PC-9 (cell line): ENCODE measurements around the gene MPP2. TPM values are rescaled to one million over a fixed set of nuclear protein-coding genes. Genes with fewer than 3 reads are reported as not detected.

Source experiments
- BruUV-seq: library from RNA; stranded (reverse); fragments of 400-500 nt; replicated peaks from 2 replicates; lab custom pipeline; 2021; lab: Mats Ljungman, UMichigan
- CTCF ChIA-PET: fragments of 300-600 bp; sonication (Branson Sonifier 250); formaldehyde crosslinking; loops from one replicate; lab custom pipeline; 2022; ENCODE audit warnings: antibody characterized with exemption; lab: Charles Lee
- POLR2A ChIA-PET: fragments of 300-600 bp; sonication (Branson Sonifier 250); formaldehyde crosslinking; loops from one replicate; lab custom pipeline; 2022; ENCODE audit warnings: antibody characterized with exemption; ENCODE audit not compliant: unreplicated experiment; lab: Charles Lee
- DNase-seq, 2 experiments: peaks; one replicate each; pipeline versions ENCODE4 v3.0.0 to v3.0.0-alpha.2; 2015 to 2022; ENCODE audit warnings: mixed read lengths in 1 of 2
- H2AFZ ChIP-seq: fragments of 200-600 bp; sonication (generic); 2 replicates; pipeline ENCODE4 v1.8.1; 2017; ENCODE audit warnings: antibody characterized with exemption
- H3F3A ChIP-seq: fragments of 200-600 bp; sonication (generic); 2 replicates; pipeline ENCODE4 v1.8.1; 2017; ENCODE audit warnings: antibody characterized with exemption, mild to moderate bottlenecking, low read depth; ENCODE audit not compliant: insufficient read depth
- H3K27ac ChIP-seq: fragments of 200-600 bp; sonication (generic); 2 replicates; pipeline ENCODE4 v1.6.1; 2016; ENCODE audit warnings: mixed run types
- H3K27me3 ChIP-seq: fragments of 200-600 bp; sonication (generic); 2 replicates; pipeline ENCODE4 v1.6.1; 2016; ENCODE audit warnings: low read depth, mixed run types; ENCODE audit not compliant: insufficient read depth
- H3K36me3 ChIP-seq: fragments of 200-600 bp; sonication (generic); 2 replicates; pipeline ENCODE4 v1.6.1; 2016; ENCODE audit warnings: low read depth, mixed run types
- H3K4me1 ChIP-seq: fragments of 200-600 bp; sonication (generic); replicated peaks from 2 replicates; pipeline ENCODE4 v1.6.1; 2016; ENCODE audit warnings: mixed run types; ENCODE audit not compliant: insufficient read depth
- H3K4me2 ChIP-seq: fragments of 200-600 bp; sonication (generic); 2 replicates; pipeline ENCODE4 v1.6.1; 2017; ENCODE audit warnings: mixed run types
- H3K4me3 ChIP-seq: fragments of 200-600 bp; sonication (generic); 2 replicates; pipeline ENCODE4 v1.6.1; 2016; ENCODE audit warnings: mixed run types
- H3K79me2 ChIP-seq: fragments of 200-600 bp; sonication (generic); 2 replicates; pipeline ENCODE4 v1.6.1; 2017; ENCODE audit warnings: low read depth, mixed run types
- H3K9me2 ChIP-seq: fragments of 200-600 bp; sonication (generic); 2 replicates; pipeline ENCODE4 v1.8.1; 2017; ENCODE audit warnings: mild to moderate bottlenecking; ENCODE audit not compliant: insufficient read depth
- H3K9me3 ChIP-seq: fragments of 200-600 bp; sonication (generic); 2 replicates; pipeline ENCODE4 v1.8.1; 2016; ENCODE audit warnings: low read depth; ENCODE audit not compliant: insufficient read depth
- H4K20me1 ChIP-seq: fragments of 200-600 bp; sonication (generic); 2 replicates; pipeline ENCODE4 v1.8.1; 2017; ENCODE audit not compliant: insufficient read depth
- CTCF ChIP-seq: fragments of 200-600 bp; sonication (generic); conservative IDR thresholded peaks from 2 replicates; pipeline ENCODE4 v1.6.1; 2017; ENCODE audit warnings: mixed run types, antibody characterized with exemption, mild to moderate bottlenecking, moderate library complexity
- EZH2 ChIP-seq: fragments of 200-600 bp; sonication (generic); IDR thresholded peaks from 2 replicates; pipeline ENCODE4 v1.8.0; 2017; ENCODE audit warnings: antibody characterized with exemption, low read depth
- intact Hi-C: fragments of 100-400 bp; cut with micrococcal nuclease; formaldehyde crosslinking; loops from one replicate; pipeline ENCODE4 v1.10.0; 2022; ENCODE audit not compliant: unreplicated experiment
- total RNA-seq: library from RNA; stranded (reverse); gene quantifications from 2 replicates; pipeline ENCODE4 v1.2.3, GENCODE V29; 2021

MPP2 gene
- total RNA-seq, 1 experiment from 2014 or later, result 5.6 TPM

DNA sequence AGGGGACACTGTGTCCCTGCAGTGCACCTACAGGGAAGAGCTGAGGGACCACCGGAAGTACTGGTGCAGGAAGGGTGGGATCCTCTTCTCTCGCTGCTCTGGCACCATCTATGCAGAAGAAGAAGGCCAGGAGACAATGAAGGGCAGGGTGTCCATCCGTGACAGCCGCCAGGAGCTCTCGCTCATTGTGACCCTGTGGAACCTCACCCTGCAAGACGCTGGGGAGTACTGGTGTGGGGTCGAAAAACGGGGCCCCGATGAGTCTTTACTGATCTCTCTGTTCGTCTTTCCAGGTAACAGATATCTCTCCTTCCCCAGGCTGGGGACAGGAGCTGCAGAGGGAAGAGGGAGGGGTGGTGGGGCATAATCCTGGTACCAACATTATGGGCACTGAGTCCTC is 58.7 kb downstream of the MPP2 start:
- Histone ChIP-seq H2AFZ (no peak overlapping the region), H3F3A (peaks cover 5% of the 10 kb centered on the region; the same call in 1 of the 2 replicates), H4K20me1 (no peaks in the 10 kb centered on the region), H3K79me2 (no peaks in the 10 kb centered on the region), H3K9me3 (no peaks in the 10 kb centered on the region), H3K36me3 (no peaks in the 10 kb centered on the region), H3K9me2 (no peaks in the 10 kb centered on the region), H3K4me1 (no peaks in the 10 kb centered on the region), H3K27me3 (peaks cover 23% of the 10 kb centered on the region; the same call in 1 of the 2 replicates), H3K4me3 (no peak overlapping the region), H3K27ac (no peak overlapping the region), H3K4me2 (no peak overlapping the region)
- CTCF ChIA-PET, result interaction anchor here (0.6 kb wide), 1 partner anchor 144 kb away, joined by 3 read pairs; no protein-coding TSS in a partner anchor
- intact Hi-C loops, result loop anchor here (5.0 kb wide), 1 partner anchor 156 kb away; no protein-coding TSS in a partner anchor
- TF ChIP-seq CTCF (no peak), EZH2 (no peak)
- POLR2A ChIA-PET, result no interaction called here
- DNase-seq, result no peak
- no TSS peak for BruUV-seq

DNA sequence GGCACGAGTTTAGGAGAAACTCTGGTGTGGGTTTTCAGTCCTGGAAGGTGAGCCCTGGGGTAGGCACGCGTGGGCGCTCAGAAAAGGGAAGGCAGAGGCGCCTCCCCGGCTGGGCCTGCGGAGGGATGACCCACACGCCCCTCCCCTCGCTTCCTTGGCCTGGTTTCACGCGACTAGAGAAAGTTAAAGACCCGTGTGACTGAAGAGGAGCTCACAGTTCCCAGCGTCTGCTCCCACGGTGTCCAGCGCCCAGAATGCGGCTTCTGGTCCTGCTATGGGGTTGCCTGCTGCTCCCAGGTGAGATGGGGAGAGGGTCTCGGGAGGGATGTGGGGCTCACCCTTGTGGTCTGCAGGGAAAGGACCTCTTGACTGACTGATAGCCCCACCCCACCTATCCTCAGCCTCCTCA is 60.4 kb downstream of the MPP2 start, which contains the start of gene CD300LG:
TSS of gene CD300LG (plus strand) at position 214 of the 409 bp plus-strand sequence. CDS start at position 255, 41 bp downstream.
- no peak within 1 kb of the TSS for H3K27ac ChIP-seq
- H3K9me3 ChIP-seq, result no peaks in the 10 kb centered on the region
- ChIA-PET POLR2A (no interaction called here), CTCF (interaction anchor here (0.6 to 1.1 kb wide), 3 partner anchors 18 to 147 kb away, joined by 3 to 7 read pairs (median 4); no protein-coding TSS in a partner anchor)
- H3K36me3 ChIP-seq, result no peaks in the 10 kb centered on the region
- peaks cover 8% of the 10 kb centered on the region for H3K4me1 ChIP-seq
- no peak within 1 kb of the TSS for H3K4me2 ChIP-seq
- peaks cover 9% of the 10 kb centered on the region; the same call in 1 of the 2 replicates for H3K27me3 ChIP-seq
- H3F3A ChIP-seq, result peaks cover 12% of the 10 kb centered on the region; the same call in 1 of the 2 replicates
- BruUV-seq, result no TSS peak
- H3K4me3 ChIP-seq, result no peak within 1 kb of the TSS
- no peak for DNase-seq
- intact Hi-C loops, result loop anchor here (2.0 to 5.0 kb wide), 2 partner anchors 68 to 155 kb away; partner anchors contain the start of gene DUSP3
- no peaks in the 10 kb centered on the region for H3K9me2 ChIP-seq
- H3K79me2 ChIP-seq, result no peaks in the 10 kb centered on the region
- no peaks in the 10 kb centered on the region for H4K20me1 ChIP-seq
- no peak within 1 kb of the TSS for H2AFZ ChIP-seq
- no peak for TF ChIP-seq EZH2
- no peak for TF ChIP-seq CTCF

- no peak overlapping the region for H3K4me2 ChIP-seq
- H3K79me2 ChIP-seq, result no peaks in the 10 kb centered on the region
- intact Hi-C loops, result loop anchor here (2.0 to 5.0 kb wide), 2 partner anchors 67 to 154 kb away; partner anchors contain the start of gene DUSP3
- H3K36me3 ChIP-seq, result no peaks in the 10 kb centered on the region
- no peak overlapping the region for H2AFZ ChIP-seq
- H3K9me3 ChIP-seq, result no peaks in the 10 kb centered on the region
- H3K9me2 ChIP-seq, result no peaks in the 10 kb centered on the region
- peak in 1 of 2 experiments; percentile 83 for DNase-seq
- no peak overlapping the region for H3K27ac ChIP-seq
- CTCF ChIA-PET, result interaction anchor here (0.6 to 1.1 kb wide), 7 partner anchors 19 to 147 kb away, joined by 3 to 7 read pairs (median 4); no protein-coding TSS in a partner anchor
- H3K4me3 ChIP-seq, result no peak overlapping the region
- peaks cover 19% of the 10 kb centered on the region for H3F3A ChIP-seq
- no TSS peak for BruUV-seq
- peaks cover 15% of the 10 kb centered on the region for H3K4me1 ChIP-seq
- TF ChIP-seq EZH2 (no peak), CTCF (peak; percentile 98)
- POLR2A ChIA-PET, result interaction anchor here (0.6 kb wide), 2 partner anchors 79 to 486 kb away, joined by 3 to 4 read pairs; no protein-coding TSS in a partner anchor
- peaks cover 3% of the 10 kb centered on the region; the same call in 1 of the 2 replicates for H3K27me3 ChIP-seq
- H4K20me1 ChIP-seq, result no peaks in the 10 kb centered on the region
Measured at GRCh38 chr17:43846221-43846712, 61.1 kb downstream of the MPP2 start.
